ENCODE measurements around the gene KLF17.

KLF17 gene

GRCh38 chr1:44090429-44091252 is 28.0 kb upstream of the KLF17 start:
- in situ Hi-C loops (cut with HindIII; ENCODE audit: low pct_unique_long_range_greater_than_20kb, low sequenced_read_pairs) = no loop called here
- TF ChIP-seq JUND (IDR thresholded peaks at IDR 0.05; ENCODE audit: low read depth) = no peak
- no peak for DNase-seq (ENCODE audit: low read depth in 1 of 2, low spot score in 1 of 2)

- in situ Hi-C loops (cut with HindIII; ENCODE audit: low pct_unique_long_range_greater_than_20kb, low sequenced_read_pairs) = no loop called here
- DNase-seq (ENCODE audit: low read depth in 1 of 2, low spot score in 1 of 2) = no peak
- TF ChIP-seq JUND (IDR thresholded peaks at IDR 0.05; ENCODE audit: low read depth) = no peak
Measured at GRCh38 chr1:44094047-44094446, 24.6 kb upstream of the KLF17 start.

DNA sequence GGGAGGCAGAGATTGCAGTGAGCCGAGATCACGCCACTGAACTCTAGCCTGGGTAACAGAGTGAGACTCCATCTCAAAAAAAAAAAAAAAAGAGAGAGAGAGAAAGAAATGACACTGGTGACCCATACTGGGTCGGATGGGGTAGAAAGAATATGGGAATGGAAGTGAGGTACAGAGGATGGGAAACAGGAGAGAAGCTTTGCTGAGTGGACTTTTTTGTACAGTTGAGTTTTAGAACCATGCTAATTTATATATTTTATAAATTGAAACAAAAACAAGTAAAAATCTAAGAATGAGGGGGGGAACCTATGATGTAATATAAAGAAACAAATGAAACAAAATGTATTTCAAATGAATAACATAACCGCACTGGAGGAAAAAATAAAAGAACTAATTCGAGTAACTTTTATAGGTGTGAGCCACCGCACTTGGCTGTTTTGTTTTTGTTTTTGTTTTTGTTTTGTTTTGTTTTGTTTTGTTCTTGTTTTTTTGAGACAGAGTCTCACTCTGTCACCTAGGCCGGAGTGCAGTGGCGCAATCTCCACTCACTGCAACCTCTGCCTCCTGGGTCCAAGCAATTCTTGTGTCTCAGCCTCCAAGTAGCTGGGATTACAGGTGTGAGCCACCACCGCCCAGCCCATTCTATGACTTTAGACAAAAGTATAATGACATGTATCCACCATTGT is 18.3 kb upstream of the KLF17 start:
- in situ Hi-C loops (cut with HindIII; ENCODE audit: low pct_unique_long_range_greater_than_20kb, low sequenced_read_pairs) = no loop called here
- TF ChIP-seq JUND (IDR thresholded peaks at IDR 0.05; ENCODE audit: low read depth) = no peak
- no peak for DNase-seq (ENCODE audit: low read depth in 1 of 2, low spot score in 1 of 2)

DNA sequence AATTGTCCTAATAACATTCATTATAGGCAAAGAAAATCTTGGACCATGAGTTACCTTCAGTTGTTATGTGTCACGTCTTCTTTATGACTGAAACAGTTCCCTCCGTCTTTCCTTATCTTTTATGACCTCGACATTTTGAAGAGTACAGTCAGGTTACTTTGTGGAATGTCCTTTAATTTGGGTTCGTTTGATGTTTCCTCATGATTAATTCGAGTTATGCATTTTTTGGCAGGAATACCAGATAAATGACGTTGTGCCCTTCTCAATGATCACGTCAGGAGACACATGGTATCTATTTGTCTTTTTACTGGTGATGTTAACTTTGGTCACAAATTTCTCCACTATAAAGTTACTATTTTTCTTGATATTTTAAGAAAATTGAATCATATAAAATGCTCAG is 17.3 kb upstream of the KLF17 start:
- in situ Hi-C loops (cut with HindIII; ENCODE audit: low pct_unique_long_range_greater_than_20kb, low sequenced_read_pairs) = no loop called here
- no peak for TF ChIP-seq JUND (IDR thresholded peaks at IDR 0.05; ENCODE audit: low read depth)
- DNase-seq (ENCODE audit: low read depth in 1 of 2, low spot score in 1 of 2) = no peak

- TF ChIP-seq JUND (IDR thresholded peaks at IDR 0.05; ENCODE audit: low read depth) = no peak
- DNase-seq (ENCODE audit: low read depth in 1 of 2, low spot score in 1 of 2) = no peak
- in situ Hi-C loops (cut with HindIII; ENCODE audit: low pct_unique_long_range_greater_than_20kb, low sequenced_read_pairs) = no loop called here
Measured at GRCh38 chr1:44103270-44104131, 15.1 kb upstream of the KLF17 start.

DNA sequence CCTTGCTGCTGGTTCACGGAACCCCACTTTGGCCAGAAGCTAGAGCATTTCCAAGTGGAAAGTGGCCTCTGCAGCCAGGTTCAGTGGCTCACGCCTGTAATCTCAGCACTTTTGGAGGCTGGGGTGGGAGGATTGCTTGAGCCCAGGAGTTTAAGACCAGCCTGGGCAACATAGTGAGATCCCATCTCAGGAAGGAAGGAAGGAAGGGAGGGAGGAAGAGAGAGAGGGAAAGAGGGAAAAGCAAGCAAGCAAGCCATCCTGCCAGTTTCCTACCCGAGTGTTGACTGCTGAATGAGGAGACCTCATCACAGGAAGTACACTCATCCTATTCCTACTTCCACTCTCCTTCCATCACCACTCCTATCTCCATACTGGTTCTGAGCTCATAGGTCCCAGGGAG is 12.8 kb upstream of the KLF17 start:
- TF ChIP-seq JUND (IDR thresholded peaks at IDR 0.05; ENCODE audit: low read depth) = no peak
- DNase-seq (ENCODE audit: low read depth in 1 of 2, low spot score in 1 of 2) = no peak
- in situ Hi-C loops (cut with HindIII; ENCODE audit: low pct_unique_long_range_greater_than_20kb, low sequenced_read_pairs) = no loop called here

GRCh38 chr1:44108241-44108640 is 10.4 kb upstream of the KLF17 start:
- DNase-seq (ENCODE audit: low read depth in 1 of 2, low spot score in 1 of 2) = no peak
- in situ Hi-C loops (cut with HindIII; ENCODE audit: low pct_unique_long_range_greater_than_20kb, low sequenced_read_pairs) = no loop called here
- no peak for TF ChIP-seq JUND (IDR thresholded peaks at IDR 0.05; ENCODE audit: low read depth)

- TF ChIP-seq JUND (IDR thresholded peaks at IDR 0.05; ENCODE audit: low read depth) = no peak
- in situ Hi-C loops (cut with HindIII; ENCODE audit: low pct_unique_long_range_greater_than_20kb, low sequenced_read_pairs) = no loop called here
- no peak for DNase-seq (ENCODE audit: low read depth in 1 of 2, low spot score in 1 of 2)
Measured at GRCh38 chr1:44108971-44109370, 9.7 kb upstream of the KLF17 start.

DNA sequence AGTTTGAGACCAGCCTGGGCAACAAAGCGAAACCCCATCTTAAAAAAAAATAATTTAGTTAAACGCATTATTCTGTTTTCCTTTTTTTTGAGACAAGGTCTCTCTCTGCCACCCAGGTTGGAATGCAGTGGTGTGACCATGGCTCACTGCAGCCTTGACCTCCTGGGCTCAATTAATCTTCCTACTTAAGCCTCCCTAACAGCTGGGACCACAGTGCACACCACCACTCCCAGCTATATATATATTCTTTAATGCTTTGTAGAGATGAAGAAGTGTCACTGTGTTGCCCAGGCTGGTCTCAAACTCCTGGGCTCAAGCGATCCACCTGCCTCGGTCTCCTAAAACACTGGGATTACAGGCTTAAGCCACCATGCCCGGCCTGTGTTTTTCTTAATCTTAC is 7.7 kb upstream of the KLF17 start:
- no peak for DNase-seq (ENCODE audit: low read depth in 1 of 2, low spot score in 1 of 2)
- TF ChIP-seq JUND (IDR thresholded peaks at IDR 0.05; ENCODE audit: low read depth) = no peak

DNA sequence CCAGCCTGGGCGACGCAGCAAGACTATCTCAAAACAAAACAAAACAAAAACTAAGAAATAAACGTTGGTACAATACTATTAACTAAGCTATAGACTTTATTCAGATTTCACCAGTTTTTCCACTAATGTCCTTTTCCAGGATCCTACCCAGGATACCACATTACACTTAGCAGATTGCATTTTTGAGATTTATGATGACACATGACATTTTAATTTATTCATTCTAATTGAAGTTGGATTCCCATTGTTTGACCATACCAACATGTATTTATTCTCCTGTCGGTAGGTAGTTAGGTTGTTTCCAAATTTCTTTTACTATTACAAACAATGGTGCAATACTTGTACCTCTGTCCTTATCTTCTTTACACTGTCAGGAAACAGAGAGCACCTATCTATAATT is 6.8 kb upstream of the KLF17 start:
- no peak for DNase-seq (ENCODE audit: low read depth in 1 of 2, low spot score in 1 of 2)
- in situ Hi-C loops (cut with HindIII; ENCODE audit: low pct_unique_long_range_greater_than_20kb, low sequenced_read_pairs) = no loop called here
- no peak for TF ChIP-seq JUND (IDR thresholded peaks at IDR 0.05; ENCODE audit: low read depth)

More for the DNA sequence above, 7.7 kb upstream of the KLF17 start:
- in situ Hi-C loops (cut with HindIII; ENCODE audit: low pct_unique_long_range_greater_than_20kb, low sequenced_read_pairs) = no loop called here

DNA sequence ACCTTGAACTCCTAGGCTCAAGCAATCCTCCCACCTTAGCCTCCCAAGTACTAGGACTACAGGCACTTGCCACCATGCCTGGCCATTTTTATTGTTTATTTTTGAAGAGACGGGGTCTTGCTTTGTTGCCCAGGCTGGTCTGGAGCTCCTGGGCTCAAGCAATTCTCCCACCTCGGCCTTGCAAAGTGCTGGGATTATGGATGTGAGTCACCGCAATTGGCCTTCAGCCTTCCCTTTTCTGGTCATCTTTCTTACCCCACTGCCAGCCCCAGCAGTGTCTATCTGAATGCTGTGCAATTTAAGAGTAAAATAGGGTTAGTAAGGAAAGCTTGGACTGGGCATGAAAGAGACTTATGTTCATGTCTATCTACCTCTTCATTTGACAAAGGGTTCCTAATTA is 6.1 kb upstream of the KLF17 start:
- in situ Hi-C loops (cut with HindIII; ENCODE audit: low pct_unique_long_range_greater_than_20kb, low sequenced_read_pairs) = no loop called here
- DNase-seq (ENCODE audit: low read depth in 1 of 2, low spot score in 1 of 2) = no peak
- no peak for TF ChIP-seq JUND (IDR thresholded peaks at IDR 0.05; ENCODE audit: low read depth)

DNA sequence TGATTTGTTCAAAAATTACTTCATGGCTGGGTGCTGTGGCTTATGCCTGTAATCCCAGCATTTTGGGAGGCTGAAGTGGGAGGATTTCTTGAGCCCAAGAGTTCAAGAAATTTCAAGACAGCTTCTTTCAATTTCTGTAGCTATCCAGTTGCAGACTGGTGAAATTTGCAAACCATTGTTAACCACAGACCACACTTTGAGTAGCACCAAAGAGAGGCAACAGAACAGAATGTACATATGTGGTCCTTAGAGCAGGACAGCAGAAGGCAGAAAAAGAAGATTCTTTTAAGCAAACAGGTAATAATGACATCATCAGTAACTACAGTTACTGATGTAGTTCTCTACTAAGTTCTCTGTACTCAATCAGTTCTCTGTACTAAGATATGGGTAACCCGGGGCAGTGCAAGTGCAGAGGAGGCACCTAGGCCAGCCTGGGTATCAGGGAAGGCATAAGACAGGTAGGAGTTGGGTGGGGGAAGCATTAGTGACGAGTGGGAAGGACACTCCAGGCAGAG is 5.5 kb upstream of the KLF17 start:
- no peak for DNase-seq (ENCODE audit: low read depth in 1 of 2, low spot score in 1 of 2)
- in situ Hi-C loops (cut with HindIII; ENCODE audit: low pct_unique_long_range_greater_than_20kb, low sequenced_read_pairs) = no loop called here
- TF ChIP-seq JUND (IDR thresholded peaks at IDR 0.05; ENCODE audit: low read depth) = no peak

All from T47D (cell line).